ENCODE results near the gene SLC22A1. TPM values are rescaled to one million over a fixed set of nuclear protein-coding genes. Genes with fewer than 3 reads are reported as not detected.

Gene SLC22A1
- total RNA-seq, 1 experiment from 2014 or later = 0.86 TPM

DNA sequence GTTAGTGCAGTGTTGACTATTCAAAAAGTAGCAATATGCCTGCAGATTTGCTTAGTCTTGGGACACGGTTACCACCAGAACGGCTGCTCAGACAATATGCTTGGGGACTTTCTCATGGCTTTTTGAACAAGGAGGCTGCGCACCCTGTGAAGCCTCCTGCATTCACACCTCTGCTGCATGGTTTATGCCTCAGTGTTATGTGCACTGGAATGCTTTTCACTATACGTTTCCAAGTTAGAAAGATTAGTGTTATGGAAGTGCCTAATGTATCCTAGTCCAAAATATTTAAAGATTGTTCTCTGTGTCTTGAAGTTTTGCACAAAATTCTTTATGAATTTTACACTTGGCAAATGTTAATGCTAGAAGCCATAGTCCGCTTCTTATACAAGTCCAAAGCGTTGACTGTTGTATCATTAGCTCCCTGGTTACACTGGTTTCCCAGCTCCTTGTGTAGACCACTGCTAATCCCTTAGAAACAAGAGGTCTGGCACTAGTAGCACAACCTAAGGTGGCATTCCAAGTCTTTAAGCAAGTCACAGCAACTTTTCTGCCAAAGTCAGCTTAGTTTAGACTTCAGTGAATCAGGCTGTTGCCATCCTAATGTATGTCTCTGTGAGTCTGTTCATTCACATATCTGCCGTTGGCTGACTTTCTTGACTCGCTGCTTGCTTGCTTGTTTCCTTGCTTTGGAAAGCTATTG, 26.3 kb upstream of the SLC22A1 start:
- no peaks in the 10 kb centered on the region for H3K79me2 ChIP-seq (ENCODE audit: insufficient read depth, low read length)
- H3K36me3 ChIP-seq (ENCODE audit: control insufficient read depth in 1 of 2, insufficient read depth in 2 of 2, low read length in 2 of 2) = peaks cover under 1 to 18% of the 10 kb centered on the region in 2 experiments; a peak in 3 of 4 replicates
- no peaks in the 10 kb centered on the region for H3K9me2 ChIP-seq (ENCODE audit: insufficient read depth)
- H2AFZ ChIP-seq (ENCODE audit: low read depth, low read length, poor library complexity, severe bottlenecking) = no peak overlapping the region
- TF ChIP-seq ELF1 (IDR thresholded peaks at IDR 0.05; ENCODE audit: borderline replicate concordance, low read depth) (no peak), POLR2A (IDR thresholded peaks at IDR 0.05; ENCODE audit: borderline replicate concordance, extremely low read depth, insufficient read depth, insufficient read length) (no peak), RAD21 (IDR thresholded peaks at IDR 0.05; ENCODE audit: low read depth) (no peak), CEBPB (IDR thresholded peaks at IDR 0.05; ENCODE audit: low read depth) (no peak), SIN3A (IDR thresholded peaks at IDR 0.05; ENCODE audit: low read depth) (no peak), SRF (IDR thresholded peaks at IDR 0.05; ENCODE audit: low read depth) (no peak), REST (IDR thresholded peaks at IDR 0.05; ENCODE audit: low read depth) (no peak), YY1 (IDR thresholded peaks at IDR 0.05; ENCODE audit: extremely low read depth, insufficient replicate concordance, low read depth, low read length) (no peak), FOSL1 (IDR thresholded peaks at IDR 0.05; ENCODE audit: low read depth) (no peak), ATF3 (IDR thresholded peaks at IDR 0.05) (no peak), ZNF274 (IDR thresholded peaks at IDR 0.05; ENCODE audit: low read depth, low read length) (no peak), SP1 (IDR thresholded peaks at IDR 0.05; ENCODE audit: low read depth) (no peak), MAX (IDR thresholded peaks at IDR 0.05) (no peak), EZH2 (IDR thresholded peaks at IDR 0.05) (no peak)
- TF ChIP-seq, protein P1, sequence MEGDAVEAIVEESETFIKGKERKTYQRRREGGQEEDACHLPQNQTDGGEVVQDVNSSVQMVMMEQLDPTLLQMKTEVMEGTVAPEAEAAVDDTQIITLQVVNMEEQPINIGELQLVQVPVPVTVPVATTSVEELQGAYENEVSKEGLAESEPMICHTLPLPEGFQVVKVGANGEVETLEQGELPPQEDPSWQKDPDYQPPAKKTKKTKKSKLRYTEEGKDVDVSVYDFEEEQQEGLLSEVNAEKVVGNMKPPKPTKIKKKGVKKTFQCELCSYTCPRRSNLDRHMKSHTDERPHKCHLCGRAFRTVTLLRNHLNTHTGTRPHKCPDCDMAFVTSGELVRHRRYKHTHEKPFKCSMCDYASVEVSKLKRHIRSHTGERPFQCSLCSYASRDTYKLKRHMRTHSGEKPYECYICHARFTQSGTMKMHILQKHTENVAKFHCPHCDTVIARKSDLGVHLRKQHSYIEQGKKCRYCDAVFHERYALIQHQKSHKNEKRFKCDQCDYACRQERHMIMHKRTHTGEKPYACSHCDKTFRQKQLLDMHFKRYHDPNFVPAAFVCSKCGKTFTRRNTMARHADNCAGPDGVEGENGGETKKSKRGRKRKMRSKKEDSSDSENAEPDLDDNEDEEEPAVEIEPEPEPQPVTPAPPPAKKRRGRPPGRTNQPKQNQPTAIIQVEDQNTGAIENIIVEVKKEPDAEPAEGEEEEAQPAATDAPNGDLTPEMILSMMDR (IDR thresholded peaks at IDR 0.05 in 2 of 3, conservative IDR thresholded peaks at IDR 0.05 in 1 of 3; ENCODE audit: borderline replicate concordance in 1 of 3, insufficient read depth in 1 of 3, low read depth in 2 of 3, low read length in 2 of 3) = no peak
- TF ChIP-seq, protein P2, sequence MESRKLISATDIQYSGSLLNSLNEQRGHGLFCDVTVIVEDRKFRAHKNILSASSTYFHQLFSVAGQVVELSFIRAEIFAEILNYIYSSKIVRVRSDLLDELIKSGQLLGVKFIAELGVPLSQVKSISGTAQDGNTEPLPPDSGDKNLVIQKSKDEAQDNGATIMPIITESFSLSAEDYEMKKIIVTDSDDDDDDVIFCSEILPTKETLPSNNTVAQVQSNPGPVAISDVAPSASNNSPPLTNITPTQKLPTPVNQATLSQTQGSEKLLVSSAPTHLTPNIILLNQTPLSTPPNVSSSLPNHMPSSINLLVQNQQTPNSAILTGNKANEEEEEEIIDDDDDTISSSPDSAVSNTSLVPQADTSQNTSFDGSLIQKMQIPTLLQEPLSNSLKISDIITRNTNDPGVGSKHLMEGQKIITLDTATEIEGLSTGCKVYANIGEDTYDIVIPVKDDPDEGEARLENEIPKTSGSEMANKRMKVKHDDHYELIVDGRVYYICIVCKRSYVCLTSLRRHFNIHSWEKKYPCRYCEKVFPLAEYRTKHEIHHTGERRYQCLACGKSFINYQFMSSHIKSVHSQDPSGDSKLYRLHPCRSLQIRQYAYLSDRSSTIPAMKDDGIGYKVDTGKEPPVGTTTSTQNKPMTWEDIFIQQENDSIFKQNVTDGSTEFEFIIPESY (IDR thresholded peaks at IDR 0.05; ENCODE audit: extremely low read depth, insufficient replicate concordance, low read length) = no peak
- no peak overlapping the region for H3K4me3 ChIP-seq (replicated peaks in 1 of 2; ENCODE audit: low read depth in 1 of 2, low read length in 2 of 2)
- CTCF ChIA-PET = interaction anchor here (1.2 kb wide), 1 partner anchor 360 kb away, joined by 3 read pairs; no protein-coding TSS in a partner anchor
- ATAC-seq = no peak
- no peak overlapping the region for H3K27ac ChIP-seq (ENCODE audit: low read depth, low read length)
- BruUV-seq (replicated peaks) = no TSS peak
- RAD21 ChIA-PET (ENCODE audit: low non-redundant PET in 1 of 2, low total read pairs in 2 of 2, uncharacterized antibody in 2 of 2, unreplicated experiment in 2 of 2) = no interaction called here
- H3K27me3 ChIP-seq (ENCODE audit: insufficient read depth, low read length) = no peaks in the 10 kb centered on the region
- DNase-seq (ENCODE audit: low read depth, low spot score) = no peak
- H3K9me3 ChIP-seq (ENCODE audit: control insufficient read depth in 1 of 2, insufficient read depth in 1 of 2, low read depth in 1 of 2, low read length in 2 of 2) = no peaks in the 10 kb centered on the region
- intact Hi-C loops (cut with micrococcal nuclease) = no loop called here
- H3K4me1 ChIP-seq (ENCODE audit: control insufficient read depth in 1 of 2, insufficient read depth in 2 of 2, low read length in 2 of 2) = no peaks in the 10 kb centered on the region
- no peak overlapping the region for H3K9ac ChIP-seq (ENCODE audit: low read length)
- POLR2A ChIA-PET = no interaction called here
- no peaks in the 10 kb centered on the region for H4K20me1 ChIP-seq (ENCODE audit: insufficient read depth)
- no peak overlapping the region for H3K4me2 ChIP-seq (ENCODE audit: low read length)
